GM19467 (cell line): ENCODE data around the gene NUDT17.

Source experiments
- ATAC-seq: cut with Tn5 transposase; IDR thresholded peaks from one replicate; pipeline ENCODE4 v1.9.1; 2021; ENCODE audit warnings: mild to moderate bottlenecking, moderate library complexity; ENCODE audit not compliant: unreplicated experiment

NUDT17 gene

GRCh38 chr1:145846201-145846612 is 777 bp downstream of the NUDT17 start:
- ATAC-seq, result no peak

GRCh38 chr1:145847827-145848226 is 2.4 kb downstream of the NUDT17 start:
- ATAC-seq, result no peak

GRCh38 chr1:145849356-145850160 is 4.1 kb downstream of the NUDT17 start:
- ATAC-seq, result no peak

GRCh38 chr1:145855426-145855948 is 10.1 kb downstream of the NUDT17 start:
- no peak for ATAC-seq

GRCh38 chr1:145857170-145857569 is 11.7 kb downstream of the NUDT17 start:
- no peak for ATAC-seq

GRCh38 chr1:145858238-145858900 is 12.9 kb downstream of the NUDT17 start:
- no peak for ATAC-seq

- peak; percentile 78 for ATAC-seq
Measured at GRCh38 chr1:145858901-145859490, 13.6 kb downstream of the NUDT17 start, which contains the start of gene PIAS3. Gene PIAS3 (minus strand): TSS chr1:145859081. CDS start chr1:145858990, 91 bp downstream.

- ATAC-seq, result peak; percentile 65
Measured at GRCh38 chr1:145859491-145860023, 14.1 kb downstream of the NUDT17 start.

- ATAC-seq, result no peak
Measured at GRCh38 chr1:145863282-145864018, 18.0 kb downstream of the NUDT17 start.

GRCh38 chr1:145868232-145868631 is 22.8 kb downstream of the NUDT17 start:
- no peak for ATAC-seq

- ATAC-seq, result no peak
Measured at GRCh38 chr1:145871994-145872924, 26.8 kb downstream of the NUDT17 start.

GRCh38 chr1:145874646-145875045 is 29.2 kb downstream of the NUDT17 start:
- ATAC-seq, result no peak

- ATAC-seq, result no peak
Measured at GRCh38 chr1:145877923-145878486, 32.6 kb downstream of the NUDT17 start.

GRCh38 chr1:145878724-145879123 is 33.3 kb downstream of the NUDT17 start:
- no peak for ATAC-seq

GRCh38 chr1:145879775-145880174 is 34.3 kb downstream of the NUDT17 start:
- no peak for ATAC-seq

GRCh38 chr1:145884675-145885074 is 39.2 kb downstream of the NUDT17 start:
- ATAC-seq, result no peak

GRCh38 chr1:145885738-145886287 is 40.4 kb downstream of the NUDT17 start, which contains the start of gene ANKRD35:
Gene ANKRD35 (minus strand): TSS chr1:145885866. CDS start chr1:145885758, 108 bp downstream.
- ATAC-seq, result peak; percentile 99

- ATAC-seq, result no peak
Measured at GRCh38 chr1:145886390-145886789, 41.0 kb downstream of the NUDT17 start.

GRCh38 chr1:145886816-145887215 is 41.4 kb downstream of the NUDT17 start:
- no peak for ATAC-seq
